ENCODE measurements around the gene SYNDIG1. TPM values are rescaled to one million over a fixed set of nuclear protein-coding genes. Genes with fewer than 3 reads are reported as not detected.

Gene SYNDIG1
- total RNA-seq, 4 donors from 2014 or later = 0.51 to 3.4 (median 2.8) TPM; not detected in 1

DNA sequence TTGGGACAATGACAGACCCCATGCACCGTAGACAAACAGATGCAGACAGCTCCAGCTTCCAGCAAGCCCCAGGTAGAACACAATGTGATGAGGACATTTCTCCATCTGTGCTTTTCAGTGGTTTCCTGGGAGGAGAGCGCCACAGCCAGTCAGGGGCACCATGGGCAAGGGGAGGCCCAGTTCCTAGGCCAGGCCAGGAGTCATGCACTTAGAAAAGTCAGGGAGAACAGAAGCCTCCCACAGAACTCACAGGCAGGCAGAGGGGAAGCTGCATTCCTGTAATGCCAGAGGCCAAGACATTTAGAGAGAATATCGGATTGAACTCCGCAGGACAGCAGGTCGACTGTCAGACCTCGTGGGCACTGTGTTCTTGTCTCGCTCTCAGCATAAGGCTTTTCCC, 9.2 kb downstream of the SYNDIG1 start:
- Histone ChIP-seq H3K4me3 (no peak overlapping the region), H3K27ac (no peak overlapping the region), H3K4me1 (no peaks in the 10 kb centered on the region), H3K9me3 (no peaks in the 10 kb centered on the region), H3K36me3 (no peaks in the 10 kb centered on the region), H3K27me3 (no peaks in the 10 kb centered on the region)
- intact Hi-C loops (cut with DNase I; ENCODE audit: low total_unique reads) = no loop called here
- TF ChIP-seq POLR2A (IDR thresholded peaks at IDR 0.05) = no peak
- TF ChIP-seq, protein P1, sequence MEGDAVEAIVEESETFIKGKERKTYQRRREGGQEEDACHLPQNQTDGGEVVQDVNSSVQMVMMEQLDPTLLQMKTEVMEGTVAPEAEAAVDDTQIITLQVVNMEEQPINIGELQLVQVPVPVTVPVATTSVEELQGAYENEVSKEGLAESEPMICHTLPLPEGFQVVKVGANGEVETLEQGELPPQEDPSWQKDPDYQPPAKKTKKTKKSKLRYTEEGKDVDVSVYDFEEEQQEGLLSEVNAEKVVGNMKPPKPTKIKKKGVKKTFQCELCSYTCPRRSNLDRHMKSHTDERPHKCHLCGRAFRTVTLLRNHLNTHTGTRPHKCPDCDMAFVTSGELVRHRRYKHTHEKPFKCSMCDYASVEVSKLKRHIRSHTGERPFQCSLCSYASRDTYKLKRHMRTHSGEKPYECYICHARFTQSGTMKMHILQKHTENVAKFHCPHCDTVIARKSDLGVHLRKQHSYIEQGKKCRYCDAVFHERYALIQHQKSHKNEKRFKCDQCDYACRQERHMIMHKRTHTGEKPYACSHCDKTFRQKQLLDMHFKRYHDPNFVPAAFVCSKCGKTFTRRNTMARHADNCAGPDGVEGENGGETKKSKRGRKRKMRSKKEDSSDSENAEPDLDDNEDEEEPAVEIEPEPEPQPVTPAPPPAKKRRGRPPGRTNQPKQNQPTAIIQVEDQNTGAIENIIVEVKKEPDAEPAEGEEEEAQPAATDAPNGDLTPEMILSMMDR (IDR thresholded peaks at IDR 0.05) = no peak
- no peak for DNase-seq

DNA sequence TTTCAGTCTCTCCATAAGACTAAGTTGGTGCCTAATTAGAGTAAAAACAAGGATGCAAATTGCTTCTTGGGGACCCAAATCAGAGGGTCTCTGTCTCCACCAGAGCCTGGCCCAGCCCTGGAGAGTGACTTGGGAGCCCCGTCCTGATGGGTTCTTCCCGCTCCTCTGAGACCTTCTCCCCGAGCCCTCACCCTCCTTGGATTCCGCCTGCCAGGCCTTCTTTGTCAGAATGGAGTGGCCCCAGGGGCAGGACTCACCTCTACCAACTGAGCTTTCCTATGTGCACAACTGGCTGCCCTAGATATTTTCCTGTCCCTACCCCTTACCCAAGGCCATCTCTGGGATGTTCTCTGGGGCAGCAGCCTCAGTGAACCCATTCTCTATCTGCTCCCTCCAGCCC, 9.7 kb downstream of the SYNDIG1 start:
- Histone ChIP-seq H3K27ac (no peak overlapping the region), H3K9me3 (no peaks in the 10 kb centered on the region), H3K4me3 (no peak overlapping the region), H3K4me1 (no peaks in the 10 kb centered on the region), H3K36me3 (no peaks in the 10 kb centered on the region), H3K27me3 (no peaks in the 10 kb centered on the region)
- intact Hi-C loops (cut with DNase I; ENCODE audit: low total_unique reads) = no loop called here
- DNase-seq = no peak
- TF ChIP-seq, protein P1 (IDR thresholded peaks at IDR 0.05) = no peak
- TF ChIP-seq POLR2A (IDR thresholded peaks at IDR 0.05) = no peak

DNA sequence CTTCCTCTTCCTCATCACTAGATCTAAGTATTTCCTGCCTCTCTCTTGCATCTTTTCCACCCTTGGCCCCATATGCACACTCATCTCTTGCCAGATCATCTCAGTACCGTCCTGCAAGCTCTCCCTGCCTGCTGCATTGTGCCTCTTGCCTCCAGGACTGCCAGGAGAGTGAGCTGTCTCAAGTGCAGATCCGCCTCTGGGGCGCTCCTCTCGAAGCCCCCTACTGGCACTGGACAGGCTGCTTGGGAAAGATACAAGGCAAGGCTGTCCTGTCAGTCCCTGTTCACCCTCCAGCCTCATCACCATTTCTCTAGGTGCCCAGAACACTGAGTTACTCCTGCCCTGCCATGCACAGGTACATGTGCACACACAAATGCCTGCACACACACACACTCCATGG, 10.2 kb downstream of the SYNDIG1 start:
- H3K36me3 ChIP-seq = no peaks in the 10 kb centered on the region
- DNase-seq = no peak
- H3K9me3 ChIP-seq = no peaks in the 10 kb centered on the region
- TF ChIP-seq, protein P1 (IDR thresholded peaks at IDR 0.05) = no peak
- TF ChIP-seq POLR2A (IDR thresholded peaks at IDR 0.05) = no peak
- no peak overlapping the region for H3K4me3 ChIP-seq
- intact Hi-C loops (cut with DNase I; ENCODE audit: low total_unique reads) = no loop called here
- H3K4me1 ChIP-seq = no peaks in the 10 kb centered on the region
- H3K27ac ChIP-seq = no peak overlapping the region
- no peaks in the 10 kb centered on the region for H3K27me3 ChIP-seq

DNA sequence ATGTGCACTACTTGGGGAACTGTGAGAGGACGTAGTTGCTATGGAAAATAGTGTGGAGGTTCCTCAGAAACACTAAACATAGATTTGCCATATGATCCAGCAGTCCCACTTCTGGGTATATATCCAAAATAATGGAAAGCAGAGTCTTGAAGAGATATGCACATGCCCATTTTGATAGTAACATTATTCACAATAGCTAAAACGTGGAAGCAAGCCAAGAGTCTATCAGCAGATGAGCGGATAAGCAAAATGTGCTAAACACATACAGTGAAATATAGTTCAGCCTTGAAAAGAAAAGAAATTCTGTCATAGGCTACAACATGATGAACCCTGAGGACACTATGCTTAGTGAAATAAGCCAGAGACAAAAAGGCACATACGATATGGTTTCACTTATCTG, 11.1 kb downstream of the SYNDIG1 start:
- intact Hi-C loops (cut with DNase I; ENCODE audit: low total_unique reads) = no loop called here
- Histone ChIP-seq H3K9me3 (no peaks in the 10 kb centered on the region), H3K27ac (no peak overlapping the region), H3K4me3 (no peak overlapping the region), H3K36me3 (no peaks in the 10 kb centered on the region), H3K4me1 (no peaks in the 10 kb centered on the region), H3K27me3 (no peaks in the 10 kb centered on the region)
- TF ChIP-seq, protein P1 (IDR thresholded peaks at IDR 0.05) = no peak
- no peak for TF ChIP-seq POLR2A (IDR thresholded peaks at IDR 0.05)
- DNase-seq = no peak

- H3K36me3 ChIP-seq = no peaks in the 10 kb centered on the region
- H3K4me1 ChIP-seq = no peaks in the 10 kb centered on the region
- no peak for DNase-seq
- TF ChIP-seq, protein P1 (IDR thresholded peaks at IDR 0.05) = no peak
- TF ChIP-seq POLR2A (IDR thresholded peaks at IDR 0.05) = no peak
- no peak overlapping the region for H3K27ac ChIP-seq
- no peaks in the 10 kb centered on the region for H3K27me3 ChIP-seq
- no peak overlapping the region for H3K4me3 ChIP-seq
- no peaks in the 10 kb centered on the region for H3K9me3 ChIP-seq
- intact Hi-C loops (cut with DNase I; ENCODE audit: low total_unique reads) = no loop called here
Observed at GRCh38 chr20:24481173-24481572, 11.7 kb downstream of the SYNDIG1 start.

Data from uterus (tissue), 4 donors.